K562 (cell line): ENCODE data around the gene TMEM164. TPM values are rescaled to one million over a fixed set of nuclear protein-coding genes. Genes with fewer than 3 reads are reported as not detected.

ENCODE experiments used
- ATAC-seq: fragments of 200-7000 bp; cut with Tn5 transposase; 3 replicates; pipeline ENCODE4 v1.9.1; 2020; ENCODE audit warnings: moderate library complexity
- BruUV-seq: library from RNA; stranded (reverse); fragments of 400-500 nt; replicated peaks from 2 replicates; lab custom pipeline; 2021; lab: Mats Ljungman, UMichigan
- CTCF ChIA-PET: fragments of 300-600 bp; formaldehyde crosslinking; extraction: SDS; loops from one replicate; lab custom pipeline; 2021; ENCODE audit warnings: low intra/inter-chr PET ratio; lab: Yijun Ruan, JAX
- POLR2A ChIA-PET: fragments of 300-600, 350-650 bp; sonication (Branson Sonifier 250); formaldehyde crosslinking; extraction: SDS; loops from one replicate; lab custom pipeline; 2021; ENCODE audit warnings: antibody characterized with exemption, inconsistent platforms; lab: Yijun Ruan, JAX
- DNase-seq, 4 experiments: peaks; one replicate each; pipeline versions ENCODE4 v3.0.0 to v3.0.0-alpha.2; 2011 to 2018; ENCODE audit warnings: low spot score in 3 of 4, mixed read lengths in 3 of 4; ENCODE audit errors: extremely low read depth in 1 of 4
- FAIRE-seq: peaks from 2 replicates; lab custom pipeline; 2011; peaks lifted over from hg19 to GRCh38; lab: Jason Lieb, UNC
- H2AFZ ChIP-seq: 2 replicates; pipeline ENCODE4 v1.6.0; 2011; ENCODE audit warnings: low read depth, low read length, control low read depth, inconsistent platforms
- H3K27ac ChIP-seq: fragments of 200-600 bp; 3 replicates; pipeline ENCODE4 v1.8.0; 2011; ENCODE audit warnings: low read depth, mild to moderate bottlenecking, control low read depth, inconsistent platforms, low read length, moderate library complexity, mixed read lengths; ENCODE audit errors: extremely low read depth
- H3K27me3 ChIP-seq, 2 experiments: fragments of 300-600 bp in 1 of 2; 2 replicates in 1 of 2; 3 replicates in 1 of 2; pipeline versions ENCODE4 v1.6.0 to v1.8.0; 2011; ENCODE audit warnings: inconsistent platforms in 2 of 2, low read length in 2 of 2, mild to moderate bottlenecking in 1 of 2, mixed read lengths in 1 of 2, moderate library complexity in 1 of 2; ENCODE audit not compliant: control insufficient read depth in 2 of 2, insufficient read depth in 2 of 2
- H3K36me3 ChIP-seq: fragments of 300-600 bp; 3 replicates; pipeline ENCODE4 v1.8.0; 2011; ENCODE audit warnings: mild to moderate bottlenecking, low read length, inconsistent platforms; ENCODE audit not compliant: control insufficient read depth, insufficient read depth
- H3K4me1 ChIP-seq, 2 experiments: fragments of 200-600 bp in 1 of 2; replicated peaks in 1 of 2; 2 replicates in 1 of 2; 3 replicates in 1 of 2; pipeline versions ENCODE4 v1.5.1 to v1.8.0; 2011; ENCODE audit warnings: inconsistent platforms in 2 of 2, low read length in 2 of 2, mild to moderate bottlenecking in 1 of 2, mixed read lengths in 1 of 2, moderate library complexity in 1 of 2; ENCODE audit not compliant: control insufficient read depth in 2 of 2, insufficient read depth in 2 of 2
- H3K4me2 ChIP-seq: 2 replicates; pipeline ENCODE4 v1.6.1; 2011; ENCODE audit warnings: low read length, control low read depth, inconsistent platforms, mixed read lengths; ENCODE audit not compliant: insufficient read depth
- H3K4me3 ChIP-seq: fragments of 200-600 bp; sonication (generic), shearing (Covaris generic); 2 replicates; pipeline ENCODE4 v1.5.1; 2016; ENCODE audit warnings: control low read depth, inconsistent platforms
- H3K79me2 ChIP-seq: fragments of 200-600 bp; 3 replicates; pipeline ENCODE4 v1.8.0; 2011; ENCODE audit warnings: low read length, inconsistent platforms; ENCODE audit not compliant: control insufficient read depth, insufficient read depth
- H3K9ac ChIP-seq, 2 experiments: 2 replicates each; pipeline versions ENCODE4 v1.6.0 to v1.6.1; 2011; ENCODE audit warnings: low read depth in 2 of 2, low read length in 2 of 2, control low read depth in 1 of 2, inconsistent platforms in 1 of 2, mild to moderate bottlenecking in 1 of 2, mixed read lengths in 1 of 2; ENCODE audit not compliant: insufficient read depth in 1 of 2
- H3K9me1 ChIP-seq: one replicate; pipeline ENCODE4 v1.6.0; 2011; ENCODE audit warnings: inconsistent platforms, mild to moderate bottlenecking, low read length, moderate library complexity; ENCODE audit not compliant: control insufficient read depth, insufficient read depth
- H3K9me3 ChIP-seq: replicated peaks from 2 replicates; pipeline ENCODE4 v1.5.1; 2011; ENCODE audit warnings: low read depth, low read length, inconsistent platforms; ENCODE audit not compliant: control insufficient read depth, insufficient read depth
- H4K20me1 ChIP-seq: replicated peaks from 2 replicates; pipeline ENCODE4 v1.6.1; 2011; ENCODE audit warnings: low read length, inconsistent platforms, mixed read lengths; ENCODE audit not compliant: control insufficient read depth, insufficient read depth
- CTCF ChIP-seq, 3 experiments: IDR thresholded peaks in 2 of 3; conservative IDR thresholded peaks in 1 of 3; 2 replicates each; pipeline ENCODE4 v1.5.1; 2011 to 2012; ENCODE audit warnings: low read length in 3 of 3, mild to moderate bottlenecking in 3 of 3, control low read depth in 2 of 3, improper control_type of control experiment in 1 of 3, inconsistent platforms in 1 of 3, low read depth in 1 of 3, mixed read lengths in 1 of 3, moderate library complexity in 1 of 3; ENCODE audit not compliant: insufficient read depth in 2 of 3
- JUN ChIP-seq, 2 experiments: sonication (generic) in 1 of 2; formaldehyde crosslinking in 1 of 2; IDR thresholded peaks; 2 replicates each; pipeline versions ENCODE4 v1.6.1 to v1.8.0; 2012 to 2022; ENCODE audit warnings: borderline replicate concordance in 2 of 2, mild to moderate bottlenecking in 2 of 2, improper control_type of control experiment in 1 of 2, low read depth in 1 of 2, low read length in 1 of 2, missing genetic modification reagents in 1 of 2
- PRPF4 ChIP-seq: fragments of 200-400 bp; formaldehyde crosslinking; IDR thresholded peaks from one replicate; pipeline ENCODE4 v1.6.1; 2017; ENCODE audit warnings: low read length, low read depth, mild to moderate bottlenecking; ENCODE audit not compliant: insufficient read depth, poor library complexity, severe bottlenecking
- WGBS: fragments of 100-300 bp; shearing (Covaris generic); methylation state at CpG from one replicate; pipeline ENCODE4 v1.1.6; 2016; ENCODE audit warnings: low coverage, mixed read lengths; ENCODE audit not compliant: insufficient coverage; ENCODE audit errors: missing lambda C conversion rate; 5-methylcytosine and 5-hydroxymethylcytosine counted together
- in situ Hi-C: fragments of 300-500 bp; cut with MboI; formaldehyde crosslinking; loops from 4 replicates; pipeline ENCODE4 v1.15.0; 2018; ENCODE audit warnings: inconsistent platforms, mixed read lengths
- intact Hi-C: fragments of 100-400 bp; cut with micrococcal nuclease; formaldehyde crosslinking; loops from 2 replicates; pipeline ENCODE4 v1.14.2; 2022
- polyA plus RNA-seq, 8 experiments: library from polyadenylated mRNA; depleted of rRNA in 4 of 8; stranded (reverse) in 5 of 8; unstranded in 3 of 8; fragments of >200 nt; fragmentation: Nextera tagmentation in 2 of 8; fragmentation: Illumina TruSeq in 1 of 8; extraction: Ambion mirVana in 2 of 8; extraction: Trizol in 1 of 8; gene quantifications; 2 replicates each; pipeline versions ENCODE4 v1.2.1 to v1.2.3, GENCODE V29; 2011 to 2014; ENCODE audit warnings: inconsistent platforms in 1 of 8, missing spikeins in 1 of 8
- total RNA-seq, 7 experiments: library from RNA; depleted of rRNA in 6 of 7; stranded (reverse); fragments of >200 nt in 6 of 7; fragmentation: Illumina TruSeq in 2 of 7; extraction: Trizol in 2 of 7; gene quantifications; 2 replicates each; pipeline versions ENCODE4 v1.2.1 to v1.2.3, GENCODE V29; 2011 to 2021; ENCODE audit warnings: low replicate concordance in 1 of 7

The TMEM164 gene
- total and polyA plus RNA-seq, 9 of the 15 experiments (the other 6 are each of a cell fraction or from before 2014, with no cell fraction given) = 2.4 to 57.3 (median 23.1) TPM

- ChIA-PET CTCF (no interaction called here), POLR2A (no interaction called here)
- DNase-seq = no peak
- Histone ChIP-seq H3K27me3 (no peaks in the 10 kb centered on the region), H3K4me3 (no peak overlapping the region), H3K9ac (no peak overlapping the region), H3K4me2 (no peak overlapping the region), H3K4me1 (peaks cover 7 to 12% of the 10 kb centered on the region in 2 experiments; a peak in 4 of 5 replicates), H3K9me1 (peaks cover 3% of the 10 kb centered on the region), H3K9me3 (no peaks in the 10 kb centered on the region), H3K79me2 (no peaks in the 10 kb centered on the region; the same call in 2 of the 3 replicates), H3K36me3 (peaks cover 33% of the 10 kb centered on the region), H2AFZ (no peak overlapping the region), H4K20me1 (no peaks in the 10 kb centered on the region), H3K27ac (no peak overlapping the region)
- intact Hi-C loops = loop anchor here (10.0 kb wide), 1 partner anchor 429 kb away; no protein-coding TSS in a partner anchor
- 67% methylated on average over 5 of the region's 6 CpGs for WGBS
- in situ Hi-C loops = loop anchor here (10.0 kb wide), 1 partner anchor 239 kb away; no protein-coding TSS in a partner anchor
- BruUV-seq = no TSS peak
- ATAC-seq = no peak
- no peak for FAIRE-seq
- TF ChIP-seq CTCF (IDR thresholded peaks at IDR 0.05 in 2 of 3, conservative IDR thresholded peaks at IDR 0.05 in 1 of 3; ENCODE audit: insufficient read depth in 2 of 3, low read depth in 1 of 3, low read length in 3 of 3) (no peak), PRPF4 (no peak), JUN (IDR thresholded peaks at IDR 0.05; ENCODE audit: borderline replicate concordance, low read depth, low read length) (no peak), JUN (CRISPR knock-in tag; IDR thresholded peaks at IDR 0.05; ENCODE audit: borderline replicate concordance) (no peak)
These were observed 140.7 kb downstream of the TMEM164 start for GRCh38 chrX:110143454-110144210.
